ENCODE results near the gene NCOR1. TPM values are rescaled to one million over a fixed set of nuclear protein-coding genes. Genes with fewer than 3 reads are reported as not detected.

NCOR1 gene
- total and polyA plus RNA-seq, 2 of the 13 experiments (the other 11 are each of a cell fraction or from before 2014, with no cell fraction given): 57.0 to 71.7 TPM

DNA sequence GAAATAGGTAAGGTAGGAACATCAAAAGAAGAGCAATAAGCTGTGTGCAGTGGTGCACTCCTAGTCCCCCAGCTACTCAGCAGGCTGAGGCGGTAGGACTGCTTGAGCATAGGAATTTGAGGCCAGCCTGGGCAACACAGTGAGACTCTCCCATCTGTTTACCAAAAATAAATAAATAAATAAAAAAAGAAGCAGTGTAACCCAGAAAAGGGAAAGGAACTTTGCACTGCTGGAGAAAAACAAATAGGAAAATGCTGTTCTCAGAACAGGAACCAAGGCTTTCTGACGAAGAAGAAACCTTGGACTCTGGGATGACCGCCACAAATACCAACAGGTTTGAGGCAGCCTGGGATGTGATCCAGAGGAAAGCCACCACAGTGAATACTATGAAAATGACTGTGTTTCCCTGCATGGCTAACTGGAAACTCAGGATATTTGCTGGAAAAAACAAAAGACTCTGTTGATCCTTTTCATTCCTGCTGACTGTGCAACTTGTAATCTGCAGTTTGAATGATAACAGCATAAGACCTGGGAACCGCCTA lies 174.6 kb downstream of the NCOR1 start (continued):
- TF ChIP-seq ATM (IDR thresholded peaks at IDR 0.05; ENCODE audit: borderline replicate concordance) (no peak), SNAPC2 (CRISPR knock-in tag; IDR thresholded peaks at IDR 0.05) (no peak), JARID2 (CRISPR knock-in tag; IDR thresholded peaks at IDR 0.05; ENCODE audit: insufficient replicate concordance) (no peak), THAP11 (CRISPR knock-in tag; IDR thresholded peaks at IDR 0.05) (peak; percentile 51), ZNF10 (CRISPR knock-in tag; IDR thresholded peaks at IDR 0.05; ENCODE audit: borderline replicate concordance, low read depth) (no peak), CHD4 (IDR thresholded peaks at IDR 0.05; ENCODE audit: borderline replicate concordance, low read length) (peak; percentile 85), MAFK (conservative IDR thresholded peaks at IDR 0.05 in 1 of 2, IDR thresholded peaks at IDR 0.05 in 1 of 2; ENCODE audit: low read length in 2 of 2) (peak; percentile 100), POLR2G (IDR thresholded peaks at IDR 0.05; ENCODE audit: low read depth, low read length) (no peak), SNAPC5 (CRISPR knock-in tag; IDR thresholded peaks at IDR 0.05; ENCODE audit: borderline replicate concordance) (no peak), NAIF1 (CRISPR knock-in tag; IDR thresholded peaks at IDR 0.05; ENCODE audit: borderline replicate concordance) (peak; percentile 86; the same call in 1 of the 2 replicates), ZMYM3 (CRISPR knock-in tag; IDR thresholded peaks at IDR 0.05) (peak; percentile 92), ZNF850 (CRISPR knock-in tag; conservative IDR thresholded peaks at IDR 0.05) (no peak), ATF7-NPFF (CRISPR knock-in tag; IDR thresholded peaks at IDR 0.05; ENCODE audit: low read depth) (no peak), ISL2 (CRISPR knock-in tag; IDR thresholded peaks at IDR 0.05) (peak; percentile 50; the same call in 1 of the 2 replicates), TMF1 (CRISPR knock-in tag; IDR thresholded peaks at IDR 0.05; ENCODE audit: low read depth) (no peak), BRD4 (CRISPR knock-in tag; IDR thresholded peaks at IDR 0.05) (no peak), ZSCAN31 (CRISPR knock-in tag; IDR thresholded peaks at IDR 0.05; ENCODE audit: low read depth) (no peak), IKZF5 (CRISPR knock-in tag; IDR thresholded peaks at IDR 0.05) (peak; percentile 69), HNRNPK (IDR thresholded peaks at IDR 0.05; ENCODE audit: low read depth, low read length, poor library complexity, severe bottlenecking) (no peak)
- TF ChIP-seq, protein P1, sequence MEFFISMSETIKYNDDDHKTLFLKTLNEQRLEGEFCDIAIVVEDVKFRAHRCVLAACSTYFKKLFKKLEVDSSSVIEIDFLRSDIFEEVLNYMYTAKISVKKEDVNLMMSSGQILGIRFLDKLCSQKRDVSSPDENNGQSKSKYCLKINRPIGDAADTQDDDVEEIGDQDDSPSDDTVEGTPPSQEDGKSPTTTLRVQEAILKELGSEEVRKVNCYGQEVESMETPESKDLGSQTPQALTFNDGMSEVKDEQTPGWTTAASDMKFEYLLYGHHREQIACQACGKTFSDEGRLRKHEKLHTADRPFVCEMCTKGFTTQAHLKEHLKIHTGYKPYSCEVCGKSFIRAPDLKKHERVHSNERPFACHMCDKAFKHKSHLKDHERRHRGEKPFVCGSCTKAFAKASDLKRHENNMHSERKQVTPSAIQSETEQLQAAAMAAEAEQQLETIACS (CRISPR knock-in tag; IDR thresholded peaks at IDR 0.05): no peak
- TF ChIP-seq, protein P2, sequence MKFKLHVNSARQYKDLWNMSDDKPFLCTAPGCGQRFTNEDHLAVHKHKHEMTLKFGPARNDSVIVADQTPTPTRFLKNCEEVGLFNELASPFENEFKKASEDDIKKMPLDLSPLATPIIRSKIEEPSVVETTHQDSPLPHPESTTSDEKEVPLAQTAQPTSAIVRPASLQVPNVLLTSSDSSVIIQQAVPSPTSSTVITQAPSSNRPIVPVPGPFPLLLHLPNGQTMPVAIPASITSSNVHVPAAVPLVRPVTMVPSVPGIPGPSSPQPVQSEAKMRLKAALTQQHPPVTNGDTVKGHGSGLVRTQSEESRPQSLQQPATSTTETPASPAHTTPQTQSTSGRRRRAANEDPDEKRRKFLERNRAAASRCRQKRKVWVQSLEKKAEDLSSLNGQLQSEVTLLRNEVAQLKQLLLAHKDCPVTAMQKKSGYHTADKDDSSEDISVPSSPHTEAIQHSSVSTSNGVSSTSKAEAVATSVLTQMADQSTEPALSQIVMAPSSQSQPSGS (CRISPR knock-in tag; IDR thresholded peaks at IDR 0.05): 0 out of 2 replicates have a peak, but pooled peaks have one; percentile 14
- TF ChIP-seq, protein P3, sequence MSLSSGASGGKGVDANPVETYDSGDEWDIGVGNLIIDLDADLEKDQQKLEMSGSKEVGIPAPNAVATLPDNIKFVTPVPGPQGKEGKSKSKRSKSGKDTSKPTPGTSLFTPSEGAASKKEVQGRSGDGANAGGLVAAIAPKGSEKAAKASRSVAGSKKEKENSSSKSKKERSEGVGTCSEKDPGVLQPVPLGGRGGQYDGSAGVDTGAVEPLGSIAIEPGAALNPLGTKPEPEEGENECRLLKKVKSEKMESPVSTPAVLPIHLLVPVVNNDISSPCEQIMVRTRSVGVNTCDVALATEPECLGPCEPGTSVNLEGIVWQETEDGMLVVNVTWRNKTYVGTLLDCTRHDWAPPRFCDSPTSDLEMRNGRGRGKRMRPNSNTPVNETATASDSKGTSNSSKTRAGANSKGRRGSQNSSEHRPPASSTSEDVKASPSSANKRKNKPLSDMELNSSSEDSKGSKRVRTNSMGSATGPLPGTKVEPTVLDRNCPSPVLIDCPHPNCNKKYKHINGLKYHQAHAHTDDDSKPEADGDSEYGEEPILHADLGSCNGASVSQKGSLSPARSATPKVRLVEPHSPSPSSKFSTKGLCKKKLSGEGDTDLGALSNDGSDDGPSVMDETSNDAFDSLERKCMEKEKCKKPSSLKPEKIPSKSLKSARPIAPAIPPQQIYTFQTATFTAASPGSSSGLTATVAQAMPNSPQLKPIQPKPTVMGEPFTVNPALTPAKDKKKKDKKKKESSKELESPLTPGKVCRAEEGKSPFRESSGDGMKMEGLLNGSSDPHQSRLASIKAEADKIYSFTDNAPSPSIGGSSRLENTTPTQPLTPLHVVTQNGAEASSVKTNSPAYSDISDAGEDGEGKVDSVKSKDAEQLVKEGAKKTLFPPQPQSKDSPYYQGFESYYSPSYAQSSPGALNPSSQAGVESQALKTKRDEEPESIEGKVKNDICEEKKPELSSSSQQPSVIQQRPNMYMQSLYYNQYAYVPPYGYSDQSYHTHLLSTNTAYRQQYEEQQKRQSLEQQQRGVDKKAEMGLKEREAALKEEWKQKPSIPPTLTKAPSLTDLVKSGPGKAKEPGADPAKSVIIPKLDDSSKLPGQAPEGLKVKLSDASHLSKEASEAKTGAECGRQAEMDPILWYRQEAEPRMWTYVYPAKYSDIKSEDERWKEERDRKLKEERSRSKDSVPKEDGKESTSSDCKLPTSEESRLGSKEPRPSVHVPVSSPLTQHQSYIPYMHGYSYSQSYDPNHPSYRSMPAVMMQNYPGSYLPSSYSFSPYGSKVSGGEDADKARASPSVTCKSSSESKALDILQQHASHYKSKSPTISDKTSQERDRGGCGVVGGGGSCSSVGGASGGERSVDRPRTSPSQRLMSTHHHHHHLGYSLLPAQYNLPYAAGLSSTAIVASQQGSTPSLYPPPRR (CRISPR knock-in tag; IDR thresholded peaks at IDR 0.05; ENCODE audit: borderline replicate concordance): peak; percentile 42; the same call in 1 of the 2 replicates
